Measurements from ENCODE around the gene RBM4.

DNA sequence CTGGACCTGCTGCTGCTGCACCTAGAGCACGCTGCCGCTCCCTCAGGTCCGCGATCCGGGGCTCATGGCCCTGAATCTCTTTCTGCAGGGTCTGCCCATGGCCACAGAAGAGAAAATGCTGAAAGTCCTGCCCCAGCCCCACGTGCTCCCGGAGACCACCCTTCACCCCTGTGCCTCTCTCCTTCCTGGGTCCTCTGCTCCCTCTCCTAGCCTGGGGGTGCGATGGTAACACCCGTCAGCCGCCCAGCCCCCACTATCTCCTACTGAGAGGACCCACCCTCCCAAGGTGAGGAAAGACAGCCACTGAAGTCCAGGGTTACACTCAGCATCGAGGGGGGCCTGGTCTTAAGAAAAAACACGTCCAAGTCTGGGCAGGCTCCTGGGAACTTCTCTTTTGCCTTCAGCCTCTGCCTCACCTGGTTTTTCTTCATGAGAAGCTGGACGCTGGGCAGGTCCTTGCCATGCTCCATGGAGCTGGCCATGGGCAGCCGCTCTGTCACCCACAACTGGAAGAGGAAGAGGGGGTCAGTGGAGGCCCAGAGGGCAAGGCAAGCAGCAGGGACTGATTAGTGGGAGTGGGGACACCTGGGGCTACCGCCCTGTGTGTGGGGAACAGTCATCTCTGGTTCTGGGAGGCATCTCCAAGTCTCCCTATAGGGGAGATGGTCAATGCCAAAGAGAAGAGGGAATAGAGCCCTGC is 55.0 kb downstream of the RBM4 start:
- no peak for TF ChIP-seq POLR2A (IDR thresholded peaks at IDR 0.05)
- TF ChIP-seq, protein P1, sequence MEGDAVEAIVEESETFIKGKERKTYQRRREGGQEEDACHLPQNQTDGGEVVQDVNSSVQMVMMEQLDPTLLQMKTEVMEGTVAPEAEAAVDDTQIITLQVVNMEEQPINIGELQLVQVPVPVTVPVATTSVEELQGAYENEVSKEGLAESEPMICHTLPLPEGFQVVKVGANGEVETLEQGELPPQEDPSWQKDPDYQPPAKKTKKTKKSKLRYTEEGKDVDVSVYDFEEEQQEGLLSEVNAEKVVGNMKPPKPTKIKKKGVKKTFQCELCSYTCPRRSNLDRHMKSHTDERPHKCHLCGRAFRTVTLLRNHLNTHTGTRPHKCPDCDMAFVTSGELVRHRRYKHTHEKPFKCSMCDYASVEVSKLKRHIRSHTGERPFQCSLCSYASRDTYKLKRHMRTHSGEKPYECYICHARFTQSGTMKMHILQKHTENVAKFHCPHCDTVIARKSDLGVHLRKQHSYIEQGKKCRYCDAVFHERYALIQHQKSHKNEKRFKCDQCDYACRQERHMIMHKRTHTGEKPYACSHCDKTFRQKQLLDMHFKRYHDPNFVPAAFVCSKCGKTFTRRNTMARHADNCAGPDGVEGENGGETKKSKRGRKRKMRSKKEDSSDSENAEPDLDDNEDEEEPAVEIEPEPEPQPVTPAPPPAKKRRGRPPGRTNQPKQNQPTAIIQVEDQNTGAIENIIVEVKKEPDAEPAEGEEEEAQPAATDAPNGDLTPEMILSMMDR (IDR thresholded peaks at IDR 0.05), result no peak
- TF ChIP-seq EP300 (IDR thresholded peaks at IDR 0.05), result no peak
